ENCODE data around the gene TMEM179. TPM values are rescaled to one million over a fixed set of nuclear protein-coding genes. Genes with fewer than 3 reads are reported as not detected.
A peak's percentile ranks its signal among the peaks of the same experiment; 100 is the strongest.

Gene TMEM179
- total RNA-seq, 4 donors from 2014 or later, result 0.54 to 3.1 (median 1.7) TPM; not detected in 1

DNA sequence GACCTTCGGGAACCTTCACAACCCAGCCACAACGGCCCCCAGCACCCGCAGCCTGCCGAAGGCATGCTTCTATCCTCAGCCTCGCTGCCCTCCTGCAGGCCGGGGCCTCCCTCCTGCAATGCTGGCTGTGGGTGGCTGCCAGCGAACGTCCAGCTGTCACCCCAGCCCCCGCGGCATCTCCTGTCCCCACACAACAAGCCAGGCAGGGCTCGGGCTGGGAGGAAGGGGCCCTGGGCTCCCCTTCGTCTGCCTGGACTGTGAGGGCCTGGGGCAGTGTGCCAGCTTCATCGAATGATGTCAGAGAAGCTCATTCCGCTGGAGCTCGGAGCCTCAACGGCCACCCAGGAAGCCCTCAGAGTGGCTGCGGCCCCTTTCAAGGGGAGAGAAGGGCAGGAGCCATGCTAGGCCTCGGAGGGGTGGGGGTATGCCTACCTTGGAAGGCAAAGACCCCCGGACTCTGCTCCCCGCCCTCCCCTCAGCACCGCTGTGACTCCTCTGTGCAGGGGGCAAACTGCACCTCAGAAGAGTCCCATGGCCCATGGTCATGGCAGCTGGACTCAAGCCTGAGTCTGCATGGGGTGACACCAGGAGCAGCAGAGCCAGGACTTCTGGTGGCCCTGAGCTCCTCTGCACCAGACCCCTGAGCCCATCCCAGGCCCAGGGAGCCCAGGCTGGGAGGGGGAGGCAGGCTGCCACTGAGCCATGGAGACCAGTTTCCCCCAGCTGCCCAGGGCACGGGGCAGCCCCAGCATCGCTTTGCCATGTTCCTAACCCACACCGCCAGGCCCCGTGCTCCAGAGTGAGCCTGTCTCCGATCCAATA is 49.8 kb downstream of the TMEM179 start:
- Histone ChIP-seq H3K36me3 (no peaks in the 10 kb centered on the region), H3K4me3 (no peak overlapping the region), H3K4me1 (no peaks in the 10 kb centered on the region), H3K27me3 (no peaks in the 10 kb centered on the region), H3K27ac (no peak overlapping the region), H3K9me3 (no peaks in the 10 kb centered on the region)
- no peak for TF ChIP-seq POLR2A (IDR thresholded peaks at IDR 0.05)
- TF ChIP-seq, protein P1, sequence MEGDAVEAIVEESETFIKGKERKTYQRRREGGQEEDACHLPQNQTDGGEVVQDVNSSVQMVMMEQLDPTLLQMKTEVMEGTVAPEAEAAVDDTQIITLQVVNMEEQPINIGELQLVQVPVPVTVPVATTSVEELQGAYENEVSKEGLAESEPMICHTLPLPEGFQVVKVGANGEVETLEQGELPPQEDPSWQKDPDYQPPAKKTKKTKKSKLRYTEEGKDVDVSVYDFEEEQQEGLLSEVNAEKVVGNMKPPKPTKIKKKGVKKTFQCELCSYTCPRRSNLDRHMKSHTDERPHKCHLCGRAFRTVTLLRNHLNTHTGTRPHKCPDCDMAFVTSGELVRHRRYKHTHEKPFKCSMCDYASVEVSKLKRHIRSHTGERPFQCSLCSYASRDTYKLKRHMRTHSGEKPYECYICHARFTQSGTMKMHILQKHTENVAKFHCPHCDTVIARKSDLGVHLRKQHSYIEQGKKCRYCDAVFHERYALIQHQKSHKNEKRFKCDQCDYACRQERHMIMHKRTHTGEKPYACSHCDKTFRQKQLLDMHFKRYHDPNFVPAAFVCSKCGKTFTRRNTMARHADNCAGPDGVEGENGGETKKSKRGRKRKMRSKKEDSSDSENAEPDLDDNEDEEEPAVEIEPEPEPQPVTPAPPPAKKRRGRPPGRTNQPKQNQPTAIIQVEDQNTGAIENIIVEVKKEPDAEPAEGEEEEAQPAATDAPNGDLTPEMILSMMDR (IDR thresholded peaks at IDR 0.05), result no peak
- peak in 1 of 3 donors; percentile 42 for DNase-seq

DNA sequence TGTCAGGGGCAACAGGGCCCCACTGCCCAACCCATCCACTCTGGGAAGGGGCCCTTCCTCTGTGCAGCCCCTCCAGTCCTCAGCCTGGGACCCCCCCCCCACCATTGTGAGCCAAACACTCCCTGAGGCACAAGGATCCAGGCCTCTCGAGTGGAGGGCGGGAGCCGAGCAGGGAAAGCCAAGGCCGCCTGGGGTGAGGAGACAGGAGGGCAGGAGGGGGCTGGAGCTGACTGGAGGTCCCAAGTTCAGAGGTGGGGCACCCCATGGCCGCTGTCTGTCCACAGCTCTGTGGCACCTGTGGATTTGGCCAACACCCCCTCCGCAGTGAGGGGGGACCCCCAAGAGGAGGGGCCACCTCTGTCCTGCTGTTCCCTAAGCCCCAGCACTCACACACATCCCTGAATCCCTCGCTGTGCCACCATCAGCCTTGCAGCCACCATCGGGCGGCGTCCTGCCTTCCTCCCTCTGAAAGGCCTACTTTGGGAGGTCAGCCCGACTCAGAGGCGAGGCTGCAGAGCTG is 50.4 kb downstream of the TMEM179 start:
- Histone ChIP-seq H3K36me3 (no peaks in the 10 kb centered on the region), H3K27me3 (no peaks in the 10 kb centered on the region), H3K9me3 (no peaks in the 10 kb centered on the region), H3K27ac (no peak overlapping the region), H3K4me3 (no peak overlapping the region), H3K4me1 (no peaks in the 10 kb centered on the region)
- peak in 1 of 3 donors; percentile 35 for DNase-seq
- TF ChIP-seq, protein P1 (IDR thresholded peaks at IDR 0.05), result no peak
- no peak for TF ChIP-seq POLR2A (IDR thresholded peaks at IDR 0.05)

DNA sequence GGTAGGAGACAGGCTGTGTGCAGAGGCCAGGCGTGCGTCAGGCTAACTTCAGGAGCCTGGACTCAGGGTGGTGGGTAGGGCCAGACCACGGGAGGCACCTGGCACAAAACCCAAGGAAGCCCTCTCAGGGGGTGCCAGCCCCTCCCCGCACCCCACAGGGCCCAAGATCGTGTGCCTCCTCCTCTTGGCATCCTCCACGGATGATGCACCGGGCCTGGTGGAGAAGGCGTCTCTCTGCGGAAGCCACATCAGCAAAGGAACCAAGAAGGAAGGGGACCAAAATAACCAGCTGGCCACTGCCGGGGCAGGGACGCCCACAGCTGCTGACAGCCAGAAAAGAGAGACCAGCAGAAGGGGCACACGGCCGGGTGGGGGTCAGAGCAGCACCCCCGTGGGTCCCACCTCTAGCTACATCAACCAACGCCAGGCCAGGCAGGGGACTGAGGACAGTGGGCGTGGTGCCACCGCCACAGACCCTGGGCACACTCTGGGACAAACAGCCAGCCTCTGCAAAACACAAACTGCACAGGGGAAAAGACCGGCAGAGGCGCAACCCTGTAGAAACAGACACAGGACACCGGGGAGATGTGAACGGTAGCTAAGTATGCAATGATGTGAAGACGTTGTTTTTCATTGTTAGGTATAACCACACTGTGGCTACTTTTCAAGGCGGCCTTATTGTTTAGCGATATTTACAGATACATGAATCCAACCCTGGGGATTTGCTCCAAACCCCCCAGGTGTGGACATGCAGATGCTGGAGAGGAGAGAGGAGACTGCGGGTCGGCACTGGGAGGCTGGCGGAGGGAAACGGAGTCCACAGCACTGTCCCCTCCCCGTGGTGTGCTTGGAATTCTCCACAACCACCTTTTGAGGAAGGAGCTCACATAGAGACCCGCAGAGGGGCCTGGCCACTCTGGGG is 51.1 kb downstream of the TMEM179 start:
- Histone ChIP-seq H3K4me1 (no peaks in the 10 kb centered on the region), H3K4me3 (no peak overlapping the region), H3K27me3 (no peaks in the 10 kb centered on the region), H3K36me3 (no peaks in the 10 kb centered on the region), H3K9me3 (no peaks in the 10 kb centered on the region), H3K27ac (no peak overlapping the region)
- no peak for TF ChIP-seq POLR2A (IDR thresholded peaks at IDR 0.05)
- TF ChIP-seq, protein P1 (IDR thresholded peaks at IDR 0.05), result no peak
- DNase-seq, result peak in 1 of 3 donors; percentile 33

DNA sequence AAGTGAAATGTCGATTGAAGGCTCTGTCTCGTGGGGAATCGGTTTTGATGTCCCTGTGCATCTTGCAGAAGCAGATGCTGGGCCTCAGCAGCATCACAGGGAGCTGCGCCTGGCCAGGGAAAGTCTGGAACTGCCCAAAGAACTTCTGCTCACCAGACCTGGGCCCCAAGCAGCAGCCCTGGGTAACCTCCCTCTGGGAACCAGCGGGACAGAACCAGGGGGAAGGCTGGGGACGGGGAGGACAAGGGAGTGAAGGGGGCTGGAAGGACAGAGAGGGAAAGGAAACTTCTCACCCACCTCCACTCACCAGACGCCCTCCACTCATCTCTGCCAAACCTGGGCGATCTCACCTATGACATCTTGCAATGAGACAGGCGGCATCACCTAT is 51.8 kb downstream of the TMEM179 start:
- Histone ChIP-seq H3K4me1 (no peaks in the 10 kb centered on the region), H3K4me3 (no peak overlapping the region), H3K9me3 (no peaks in the 10 kb centered on the region), H3K36me3 (no peaks in the 10 kb centered on the region), H3K27me3 (no peaks in the 10 kb centered on the region), H3K27ac (no peak overlapping the region)
- TF ChIP-seq, protein P1 (IDR thresholded peaks at IDR 0.05), result no peak
- no peak for TF ChIP-seq POLR2A (IDR thresholded peaks at IDR 0.05)
- DNase-seq, result peak in 1 of 3 donors; percentile 22

DNA sequence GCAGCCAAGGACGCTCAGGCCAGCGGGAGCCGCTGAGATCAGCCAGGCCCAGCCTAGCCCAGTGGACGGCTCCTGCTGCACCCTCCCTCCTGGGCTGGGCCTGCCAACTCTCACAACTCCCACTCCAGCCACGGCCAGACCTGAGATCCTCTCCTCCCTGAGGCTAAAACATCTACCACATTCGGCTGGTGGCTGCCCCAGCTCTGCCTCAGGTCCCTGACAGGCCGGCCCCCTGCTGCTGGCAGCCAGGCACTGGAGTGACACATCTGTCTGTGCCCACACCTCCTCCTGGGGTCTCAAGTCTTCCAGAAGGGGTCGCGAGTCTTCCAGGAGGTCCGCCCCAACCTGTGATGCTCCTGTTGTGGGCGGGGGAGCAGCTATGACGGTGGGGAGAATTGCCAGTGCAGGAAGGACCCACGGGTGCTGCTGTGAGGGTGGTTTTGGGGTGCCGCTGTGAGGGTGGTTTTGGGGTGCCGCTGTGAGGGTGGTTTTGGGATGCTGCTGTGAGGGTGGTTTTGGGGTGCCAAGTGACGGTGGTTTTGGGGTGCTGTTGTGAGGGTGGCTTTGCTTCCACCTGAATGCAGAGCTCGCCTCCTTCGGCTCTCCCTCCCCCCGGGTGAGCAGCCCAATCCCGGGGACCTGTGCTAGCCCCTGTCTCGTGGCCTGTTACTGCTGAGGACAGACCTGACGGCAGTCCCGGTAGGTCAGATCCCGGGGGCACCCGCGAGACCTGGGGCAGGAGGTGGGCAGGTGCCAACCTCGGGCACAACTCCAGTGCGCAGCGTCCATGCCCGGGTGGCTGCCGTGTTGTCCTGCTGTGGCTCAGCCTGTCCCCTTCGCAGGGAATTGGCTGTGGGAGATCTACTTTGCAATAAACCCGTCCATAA is 52.5 kb downstream of the TMEM179 start:
- H3K27me3 ChIP-seq, result no peaks in the 10 kb centered on the region
- H3K27ac ChIP-seq, result no peak overlapping the region
- TF ChIP-seq, protein P1 (IDR thresholded peaks at IDR 0.05), result no peak
- no peak for TF ChIP-seq POLR2A (IDR thresholded peaks at IDR 0.05)
- no peaks in the 10 kb centered on the region for H3K9me3 ChIP-seq
- no peak overlapping the region for H3K4me3 ChIP-seq
- no peaks in the 10 kb centered on the region for H3K4me1 ChIP-seq
- DNase-seq, result peak in 2 of 3 donors; percentile 30 to 33
- no peaks in the 10 kb centered on the region for H3K36me3 ChIP-seq
